DOHH2 (cell line): Measurements from ENCODE around the gene CLPSL1.

ENCODE experiments used
- H3F3A ChIP-seq: fragments of 200-600 bp; sonication (generic), shearing (Covaris generic); 2 replicates; pipeline ENCODE4 v1.6.0; 2016; ENCODE audit warnings: antibody characterized with exemption, mild to moderate bottlenecking; ENCODE audit not compliant: control insufficient read depth, insufficient read depth
- H3K27ac ChIP-seq: fragments of 200-600 bp; sonication (generic); 2 replicates; pipeline ENCODE4 v1.5.1; 2014; ENCODE audit warnings: low read depth, mild to moderate bottlenecking, low read length, moderate library complexity
- H3K27me3 ChIP-seq: fragments of 200-600 bp; sonication (generic); 2 replicates; pipeline ENCODE4 v1.6.1; 2014; ENCODE audit warnings: mild to moderate bottlenecking, low read length, mixed read lengths; ENCODE audit not compliant: control insufficient read depth
- H3K36me3 ChIP-seq: fragments of 200-600 bp; sonication (generic); 2 replicates; pipeline ENCODE4 v1.6.1; 2014; ENCODE audit warnings: mild to moderate bottlenecking, low read length, moderate library complexity, mixed read lengths; ENCODE audit not compliant: control insufficient read depth
- H3K4me1 ChIP-seq: fragments of 200-600 bp; sonication (generic); 2 replicates; pipeline ENCODE4 v1.6.1; 2014; ENCODE audit warnings: mild to moderate bottlenecking, low read length, mixed read lengths; ENCODE audit not compliant: control insufficient read depth
- H3K4me2 ChIP-seq: fragments of 200-600 bp; sonication (generic); 2 replicates; pipeline ENCODE4 v1.6.0; 2014; ENCODE audit warnings: mild to moderate bottlenecking, low read length, moderate library complexity
- H3K4me3 ChIP-seq: fragments of 200-600 bp; sonication (generic); 2 replicates; pipeline ENCODE4 v1.5.1; 2014; ENCODE audit warnings: mild to moderate bottlenecking, low read length, mixed read lengths
- H3K79me2 ChIP-seq: fragments of 200-600 bp; sonication (generic); 2 replicates; pipeline ENCODE4 v1.6.1; 2014; ENCODE audit warnings: mild to moderate bottlenecking, low read length, mixed read lengths; ENCODE audit not compliant: control insufficient read depth
- H3K9me2 ChIP-seq: fragments of 200-600 bp; sonication (generic); replicated peaks from 2 replicates; pipeline ENCODE4 v1.6.1; 2014; ENCODE audit warnings: mild to moderate bottlenecking, low read length, mixed read lengths; ENCODE audit not compliant: control insufficient read depth
- H3K9me3 ChIP-seq: fragments of 200-600 bp; sonication (generic); 2 replicates; pipeline ENCODE4 v1.6.1; 2014; ENCODE audit warnings: antibody characterized with exemption, low read length, mixed read lengths; ENCODE audit not compliant: control insufficient read depth, insufficient read depth
- H4K20me1 ChIP-seq: fragments of 200-600 bp; sonication (generic); 2 replicates; pipeline ENCODE4 v1.6.0; 2014; ENCODE audit warnings: low read depth, mild to moderate bottlenecking, antibody characterized with exemption, low read length, moderate library complexity; ENCODE audit not compliant: control insufficient read depth, insufficient read depth
- CTCF ChIP-seq: fragments of 200-600 bp; sonication (generic); IDR thresholded peaks from one replicate; pipeline ENCODE4 v1.5.1; 2014; ENCODE audit warnings: antibody characterized with exemption, mild to moderate bottlenecking, low read depth, low read length; ENCODE audit not compliant: poor library complexity, severe bottlenecking
- EZH2phosphoT487 ChIP-seq: fragments of 200-600 bp; sonication (generic); IDR thresholded peaks from 2 replicates; pipeline ENCODE4 v1.6.1; 2017; ENCODE audit warnings: borderline replicate concordance, mild to moderate bottlenecking, antibody characterized with exemption, low read length, moderate library complexity, mixed read lengths

CLPSL1 gene

GRCh38 chr6:35782424-35782823 lies 1.6 kb downstream of the CLPSL1 start:
- no peak overlapping the region for H3K4me2 ChIP-seq
- no peaks in the 10 kb centered on the region for H3K79me2 ChIP-seq
- H3K9me2 ChIP-seq, result no peaks in the 10 kb centered on the region
- TF ChIP-seq EZH2phosphoT487 (no peak), CTCF (no peak)
- H3K4me1 ChIP-seq, result no peaks in the 10 kb centered on the region
- H3K4me3 ChIP-seq, result no peak overlapping the region
- H3K9me3 ChIP-seq, result no peaks in the 10 kb centered on the region
- no peaks in the 10 kb centered on the region for H3F3A ChIP-seq
- no peaks in the 10 kb centered on the region for H4K20me1 ChIP-seq
- H3K27ac ChIP-seq, result no peak overlapping the region
- H3K27me3 ChIP-seq, result peaks cover 12% of the 10 kb centered on the region
- H3K36me3 ChIP-seq, result no peaks in the 10 kb centered on the region

- Histone ChIP-seq H3K79me2 (no peaks in the 10 kb centered on the region), H3K4me1 (no peaks in the 10 kb centered on the region), H3K36me3 (no peaks in the 10 kb centered on the region), H3F3A (no peaks in the 10 kb centered on the region), H3K4me2 (no peak overlapping the region), H3K9me3 (no peaks in the 10 kb centered on the region), H3K9me2 (no peaks in the 10 kb centered on the region), H4K20me1 (no peaks in the 10 kb centered on the region), H3K27me3 (peaks cover 20% of the 10 kb centered on the region), H3K27ac (no peak overlapping the region), H3K4me3 (no peak overlapping the region)
- TF ChIP-seq CTCF (no peak), EZH2phosphoT487 (no peak)
Observed at GRCh38 chr6:35784200-35784599, 3.4 kb downstream of the CLPSL1 start.

GRCh38 chr6:35786272-35786671 lies 5.5 kb downstream of the CLPSL1 start:
- Histone ChIP-seq H3K4me1 (no peaks in the 10 kb centered on the region), H3F3A (no peaks in the 10 kb centered on the region), H4K20me1 (no peaks in the 10 kb centered on the region), H3K9me3 (no peaks in the 10 kb centered on the region), H3K27me3 (peaks cover 32% of the 10 kb centered on the region), H3K79me2 (no peaks in the 10 kb centered on the region), H3K9me2 (no peaks in the 10 kb centered on the region), H3K27ac (no peak overlapping the region), H3K4me3 (no peak overlapping the region), H3K4me2 (no peak overlapping the region), H3K36me3 (no peaks in the 10 kb centered on the region)
- no peak for TF ChIP-seq EZH2phosphoT487
- no peak for TF ChIP-seq CTCF

GRCh38 chr6:35786810-35787209 lies 6.0 kb downstream of the CLPSL1 start:
- H3K27ac ChIP-seq, result no peak overlapping the region
- H3K27me3 ChIP-seq, result peaks cover 32% of the 10 kb centered on the region
- TF ChIP-seq EZH2phosphoT487, result no peak
- TF ChIP-seq CTCF, result no peak
- H3K36me3 ChIP-seq, result no peaks in the 10 kb centered on the region
- no peaks in the 10 kb centered on the region for H3K9me2 ChIP-seq
- H3K9me3 ChIP-seq, result no peaks in the 10 kb centered on the region
- no peak overlapping the region for H3K4me2 ChIP-seq
- no peaks in the 10 kb centered on the region for H3K4me1 ChIP-seq
- H3F3A ChIP-seq, result no peaks in the 10 kb centered on the region
- H3K79me2 ChIP-seq, result no peaks in the 10 kb centered on the region
- no peak overlapping the region for H3K4me3 ChIP-seq
- H4K20me1 ChIP-seq, result no peaks in the 10 kb centered on the region
